Measurements from ENCODE around the gene CSNK1D. TPM values are rescaled to one million over a fixed set of nuclear protein-coding genes. Genes with fewer than 3 reads are reported as not detected.

Gene CSNK1D
- total RNA-seq, 1 experiment from 2014 or later: 137 TPM

- H3K23me2 ChIP-seq (ENCODE audit: insufficient read length, low read depth, low read length, poor library complexity, severe bottlenecking): no peaks in the 10 kb centered on the region
- DNase-seq: no peak
Measured at GRCh38 chr17:82221341-82221902, 52.1 kb downstream of the CSNK1D start.

More at GRCh38 chr17:82221341-82221902, 52.1 kb downstream of the CSNK1D start:
- no peak overlapping the region for H2BK12ac ChIP-seq (ENCODE audit: insufficient read length, low read depth, low read length)
- H3K79me1 ChIP-seq (ENCODE audit: insufficient read depth, low read depth, low read length, poor library complexity, severe bottlenecking): no peaks in the 10 kb centered on the region
- H3K4ac ChIP-seq (ENCODE audit: low read depth, low read length): no peak overlapping the region
- H3T11ph ChIP-seq (ENCODE audit: low read length): no peak overlapping the region
- no peak for TF ChIP-seq CTCF (conservative IDR thresholded peaks at IDR 0.05)
- no peak overlapping the region for H2BK20ac ChIP-seq (ENCODE audit: low read depth, low read length, poor library complexity, severe bottlenecking)
- H3K4me3 Mint-ChIP-seq: no peak overlapping the region
- H3K27me3 Mint-ChIP-seq (ENCODE audit: low read depth): peaks cover 37% of the 10 kb centered on the region
- H3K9me3 ChIP-seq (ENCODE audit: control insufficient read depth, low read depth, low read length): no peaks in the 10 kb centered on the region
- no peaks in the 10 kb centered on the region for H3K4me1 Mint-ChIP-seq
- H3K4me2 ChIP-seq (ENCODE audit: insufficient read depth, insufficient read length, low read length): no peak overlapping the region
- H2AFZ ChIP-seq (ENCODE audit: low read length): no peak overlapping the region
- H3K4me1 ChIP-seq (ENCODE audit: insufficient read depth, low read length): no peaks in the 10 kb centered on the region
- no peak overlapping the region for H3K27ac Mint-ChIP-seq
- H4K91ac ChIP-seq (ENCODE audit: insufficient read length, low read depth, low read length): no peak overlapping the region
- H3K27me3 ChIP-seq (ENCODE audit: insufficient read depth, low read length): no peaks in the 10 kb centered on the region
- no peaks in the 10 kb centered on the region; a peak in 1 of 7 replicates for H3K36me3 Mint-ChIP-seq (ENCODE audit: insufficient read depth in 1 of 3, low read depth in 3 of 3)
- no peak overlapping the region for H2BK120ac ChIP-seq (ENCODE audit: low read depth, low read length, poor library complexity, severe bottlenecking)
- no peak overlapping the region for H3K18ac ChIP-seq (ENCODE audit: insufficient read length, low read depth, low read length)
- no peak overlapping the region for H2AK5ac ChIP-seq (ENCODE audit: insufficient read length, low read length)
- 0 out of 5 replicates have a peak, but pooled peaks cover 0 to 3% of the 10 kb centered on the region in 2 experiments for H3K9me3 Mint-ChIP-seq
- H4K8ac ChIP-seq (replicated peaks; ENCODE audit: insufficient read length, low read depth, low read length): no peak overlapping the region
- H3K79me2 ChIP-seq (ENCODE audit: insufficient read depth, low read length): no peaks in the 10 kb centered on the region
- H3K23ac ChIP-seq (ENCODE audit: insufficient read length, low read depth, low read length): no peak overlapping the region
- no peak overlapping the region for H3K14ac ChIP-seq (ENCODE audit: insufficient read depth, low read length)
- no peak overlapping the region for H3K56ac ChIP-seq (ENCODE audit: insufficient read length, low read depth, low read length)
- no peak overlapping the region for H3K9ac ChIP-seq (ENCODE audit: extremely low read depth, insufficient read length, low read length)
- no peak overlapping the region for H3K27ac ChIP-seq (ENCODE audit: insufficient read length, low read depth, low read length)
- WGBS (ENCODE audit: extremely low coverage, insufficient read length, low lambda C conversion rate): no CpG with 5 or more reads among the region's 10 CpGs
- peaks cover 2% of the 10 kb centered on the region for H4K20me1 ChIP-seq (ENCODE audit: control insufficient read depth, insufficient read depth, insufficient read length)
- H4K5ac ChIP-seq (ENCODE audit: insufficient read length, low read depth, low read length): no peak overlapping the region
- H2BK15ac ChIP-seq (ENCODE audit: low read depth, low read length): no peak overlapping the region
- no peak overlapping the region for H2BK5ac ChIP-seq (ENCODE audit: insufficient read length, low read length)

All from H9 (cell line).